GM21528 (cell line): ENCODE data around the gene PDYN.

Experiments
- ATAC-seq: cut with Tn5 transposase; IDR thresholded peaks from one replicate; pipeline ENCODE4 v1.9.1; 2021; ENCODE audit warnings: mild to moderate bottlenecking, moderate library complexity; ENCODE audit not compliant: unreplicated experiment, low FRiP score

PDYN gene

DNA sequence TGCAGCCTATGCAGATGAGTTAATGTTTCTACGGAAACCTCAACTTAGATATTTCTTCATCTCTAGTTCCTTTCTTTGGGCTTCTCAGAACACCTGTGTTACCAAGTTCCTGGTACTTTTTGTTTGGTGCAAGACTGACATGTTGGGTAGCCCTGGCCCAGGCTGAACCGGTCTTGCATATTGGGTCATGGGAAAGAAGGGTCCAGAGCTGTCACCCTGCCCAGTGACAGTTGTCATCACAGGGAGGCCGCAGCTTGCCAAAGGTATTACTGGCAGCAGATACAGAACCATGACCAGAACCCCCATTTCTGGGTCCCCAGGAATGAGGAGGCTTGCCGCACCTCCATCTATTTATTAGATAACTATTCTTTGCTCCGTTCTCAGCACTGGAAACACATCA is 40.2 kb downstream of the PDYN start:
- no peak for ATAC-seq

DNA sequence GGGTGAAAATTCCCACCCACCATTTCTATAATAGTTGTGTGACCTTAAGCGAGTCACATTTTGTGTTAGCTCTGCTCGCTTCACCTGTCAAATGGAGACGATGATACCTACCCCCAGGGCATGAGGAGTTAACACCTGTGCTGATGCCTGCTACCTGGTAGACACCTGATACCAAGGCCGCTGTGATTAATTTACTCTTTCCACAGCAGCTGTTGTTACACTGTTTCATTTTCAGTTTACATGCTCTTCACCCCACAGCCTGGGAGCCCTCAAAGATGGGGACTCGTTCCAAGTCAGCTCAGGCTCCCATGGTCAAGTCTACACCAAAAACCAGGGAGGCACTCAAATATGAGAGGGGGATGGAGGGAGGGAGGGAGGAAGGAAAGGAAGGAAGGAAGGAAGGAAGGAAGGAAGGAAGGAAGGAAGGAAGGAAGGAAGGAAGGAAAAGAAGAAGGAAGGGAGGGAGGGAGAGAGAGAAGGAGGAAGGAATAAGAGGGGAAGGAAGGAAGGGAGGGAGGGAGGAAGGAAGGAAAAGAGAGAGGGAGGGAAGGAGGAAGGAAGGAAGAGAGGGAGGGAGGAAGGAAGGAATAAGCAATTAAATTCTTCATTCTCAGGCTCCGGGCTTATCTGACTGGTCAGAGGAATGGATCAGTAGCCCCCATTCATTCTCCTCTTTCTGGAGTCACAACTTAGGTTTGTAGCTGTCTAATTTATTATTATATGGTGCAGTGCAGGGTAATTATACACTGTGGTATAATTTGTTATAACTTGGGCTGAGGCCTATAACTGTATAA is 40.9 kb downstream of the PDYN start:
- no peak for ATAC-seq

DNA sequence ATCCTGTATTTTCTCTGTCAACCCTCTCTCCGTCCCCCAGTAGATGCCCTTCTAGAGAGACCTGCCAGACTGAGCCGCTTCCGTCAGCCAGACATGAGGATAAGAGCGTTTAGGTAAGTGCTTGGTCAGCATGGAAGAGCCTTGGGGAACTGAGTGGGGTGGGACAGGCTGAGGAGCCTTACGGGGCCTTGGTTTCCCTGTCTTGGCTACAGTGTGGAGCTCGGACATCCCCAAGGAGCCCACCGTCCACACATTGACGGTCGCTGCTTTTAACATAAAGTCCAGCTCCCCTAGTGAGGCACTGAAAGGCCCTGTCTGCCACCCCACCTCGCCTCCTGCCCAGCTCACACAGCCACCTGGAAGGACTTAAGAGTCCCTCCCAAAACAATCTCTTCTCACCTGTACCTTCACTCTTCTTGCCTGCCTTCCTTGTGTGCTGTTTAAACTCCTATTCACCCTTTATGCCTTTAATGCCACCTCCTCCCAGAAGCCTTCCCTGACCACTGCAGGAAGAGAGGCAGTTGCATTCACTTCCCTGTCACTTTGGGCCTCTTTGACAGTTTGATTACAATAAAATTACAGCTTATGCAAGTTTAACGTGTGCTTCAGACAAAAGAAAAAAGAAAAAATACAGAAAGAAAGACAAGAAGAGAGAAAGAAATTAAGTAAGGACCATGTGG is 42.3 kb downstream of the PDYN start:
- no peak for ATAC-seq

DNA sequence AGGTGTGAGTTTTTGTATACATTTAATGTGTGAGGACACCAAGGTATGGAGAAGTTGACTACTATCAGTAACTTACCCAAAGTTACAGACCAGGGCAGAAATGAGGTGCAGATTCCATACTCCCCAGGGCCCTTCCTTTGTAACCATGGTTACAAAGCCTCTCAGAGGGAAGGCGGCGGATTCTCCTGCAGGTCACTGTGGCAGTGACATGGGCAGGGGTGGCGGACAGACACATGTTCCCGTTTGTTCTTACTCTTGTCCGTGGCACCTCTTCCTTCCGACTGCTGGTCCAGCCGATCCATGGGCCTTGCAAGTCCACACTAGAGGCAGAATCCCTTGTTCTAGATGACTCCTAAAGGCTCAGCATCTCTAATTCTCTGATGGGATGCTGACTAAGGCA is 43.0 kb downstream of the PDYN start:
- ATAC-seq: no peak

DNA sequence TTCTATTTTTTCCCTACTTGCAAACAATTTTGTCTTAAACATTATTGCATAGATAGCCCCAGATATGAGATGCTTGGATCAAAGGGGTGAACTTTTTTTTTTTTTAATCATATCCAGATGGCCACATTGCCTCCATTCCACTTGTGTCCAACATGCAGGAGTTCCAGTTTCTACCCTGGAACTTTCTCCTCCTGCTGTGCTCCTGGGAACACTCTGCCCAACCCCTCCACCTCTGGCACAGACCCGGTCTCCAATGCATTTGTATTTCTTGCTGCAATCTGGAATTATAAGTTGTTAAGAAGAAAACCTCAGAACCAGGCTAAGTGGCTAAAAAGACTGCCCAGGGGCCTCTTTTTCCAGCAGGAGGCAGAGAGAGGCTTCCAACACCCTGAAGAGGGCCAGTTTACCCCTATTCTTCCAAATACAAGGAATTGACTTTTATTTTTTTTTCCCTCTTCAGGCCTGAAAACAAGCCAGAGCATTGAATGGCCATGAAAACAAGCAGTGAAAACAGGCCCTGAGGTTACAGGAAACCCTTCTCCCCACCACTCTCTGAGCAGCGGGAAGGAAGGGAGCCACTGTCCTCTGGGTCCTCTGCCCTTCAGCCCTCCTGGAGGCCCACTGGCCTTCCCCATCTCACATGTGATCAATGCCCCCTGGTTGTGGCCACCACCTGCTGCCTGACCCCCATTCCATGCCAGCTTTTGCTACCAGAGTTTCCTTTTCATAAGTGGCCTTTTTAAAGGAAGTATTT is 44.3 kb downstream of the PDYN start:
- no peak for ATAC-seq

DNA sequence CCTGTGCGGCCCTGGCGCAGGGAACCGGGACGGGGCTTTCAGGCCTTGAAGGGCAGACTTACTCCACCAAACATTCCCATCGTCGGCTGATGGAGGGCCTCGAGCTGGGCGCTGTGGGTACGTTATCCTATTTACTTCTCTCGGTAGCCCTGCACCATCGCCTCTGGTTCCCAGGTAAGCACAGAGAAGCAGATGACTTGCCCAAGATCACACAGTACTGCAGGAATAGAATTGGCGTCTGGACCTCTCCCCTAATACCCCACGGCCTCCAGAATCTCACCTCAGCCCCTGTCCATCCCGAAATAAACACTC is 46.4 kb downstream of the PDYN start:
- ATAC-seq: no peak

DNA sequence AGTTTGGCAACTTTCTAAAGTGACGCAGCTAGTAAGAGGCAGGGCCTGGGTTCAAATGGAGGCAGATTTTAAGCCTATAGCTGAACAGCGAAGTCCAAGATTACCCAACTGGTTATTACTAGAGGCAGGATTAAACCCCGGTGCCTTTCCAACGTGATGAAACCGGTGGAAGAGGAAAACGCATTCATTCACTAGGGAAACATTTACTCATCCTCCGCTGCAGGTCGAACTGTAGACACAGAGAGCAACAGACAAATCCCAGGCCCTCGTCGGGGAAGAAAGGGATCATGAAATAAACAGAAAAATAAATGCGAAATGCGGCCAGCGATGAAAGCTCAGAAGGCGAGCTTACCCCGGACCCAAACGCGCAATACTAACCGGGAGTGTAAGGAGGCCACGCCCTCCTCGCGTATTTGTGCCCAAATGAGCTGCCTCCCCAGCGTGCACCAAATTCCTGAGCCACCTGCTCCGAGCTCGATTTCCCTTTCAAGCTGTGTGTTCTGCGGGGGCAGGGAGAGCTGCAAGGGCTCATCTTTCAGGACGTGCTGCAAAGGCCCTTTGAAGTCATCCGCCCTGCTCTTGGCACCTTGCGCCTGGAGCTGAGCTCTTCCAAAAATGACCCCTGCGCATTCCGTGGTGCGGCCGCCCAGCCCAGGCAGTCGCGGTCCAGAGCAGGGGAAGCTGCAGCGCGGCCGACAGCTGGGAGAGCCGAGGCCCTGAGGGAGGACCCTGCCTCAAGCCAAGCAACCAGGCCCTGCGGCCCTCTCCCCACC is 46.9 kb downstream of the PDYN start:
- ATAC-seq: no peak

DNA sequence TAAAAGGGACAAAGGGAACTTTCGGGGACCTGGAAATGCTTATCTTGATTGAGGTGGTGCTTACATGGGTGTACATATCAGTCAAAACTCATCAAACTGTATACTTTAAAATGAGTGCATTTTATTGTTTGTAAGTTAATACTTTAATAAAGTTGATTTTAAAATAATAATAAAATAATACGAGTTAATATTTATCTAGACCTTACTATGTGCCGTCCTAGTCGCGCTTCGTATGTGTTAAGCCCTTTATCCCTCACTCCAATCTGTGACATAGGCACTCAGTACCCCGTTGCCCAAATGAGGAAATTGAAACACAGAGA is 47.5 kb downstream of the PDYN start:
- ATAC-seq: no peak

DNA sequence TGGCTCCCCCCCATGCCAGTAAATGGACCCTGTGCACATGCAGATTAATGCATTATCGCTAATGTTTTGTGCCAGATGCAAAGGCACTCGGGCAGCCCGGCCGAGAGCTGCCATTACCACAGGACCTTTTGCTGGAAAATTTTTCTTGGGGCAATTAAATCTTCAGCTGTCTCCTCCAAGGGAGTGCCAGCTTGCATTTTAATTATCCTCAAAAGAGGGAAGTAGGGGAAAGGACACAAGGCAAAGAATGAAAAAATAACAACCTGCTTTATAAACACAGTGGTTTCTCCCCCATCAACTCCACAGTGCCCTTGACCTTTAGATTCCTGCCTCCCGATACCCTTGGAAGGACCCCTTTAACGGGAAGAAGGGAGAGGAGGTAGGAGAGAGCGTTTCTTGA is 48.2 kb downstream of the PDYN start:
- no peak for ATAC-seq

DNA sequence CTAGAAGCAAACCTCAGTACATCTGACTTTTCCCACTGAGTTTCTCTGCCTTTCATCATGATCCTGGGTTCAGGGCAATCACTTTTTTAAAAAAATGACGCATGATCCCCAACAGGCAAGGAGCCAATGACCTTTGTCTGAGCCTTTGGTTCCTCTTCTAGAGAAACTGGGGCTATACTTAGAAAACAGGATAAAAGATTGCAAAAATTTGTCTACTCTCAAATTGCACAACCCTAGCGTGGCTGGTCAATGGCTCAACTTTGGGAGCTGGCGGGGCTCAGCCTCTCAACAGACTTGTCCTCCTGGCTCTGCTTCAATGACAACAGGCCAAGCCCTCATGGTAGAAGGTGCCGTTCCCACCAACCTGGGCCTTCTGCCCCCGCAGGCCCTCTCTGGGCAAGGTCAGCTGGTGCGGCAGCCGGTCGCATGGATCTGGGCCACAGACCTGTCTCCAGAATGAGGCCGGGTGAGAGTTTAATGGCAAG is 48.7 kb downstream of the PDYN start:
- ATAC-seq: no peak

DNA sequence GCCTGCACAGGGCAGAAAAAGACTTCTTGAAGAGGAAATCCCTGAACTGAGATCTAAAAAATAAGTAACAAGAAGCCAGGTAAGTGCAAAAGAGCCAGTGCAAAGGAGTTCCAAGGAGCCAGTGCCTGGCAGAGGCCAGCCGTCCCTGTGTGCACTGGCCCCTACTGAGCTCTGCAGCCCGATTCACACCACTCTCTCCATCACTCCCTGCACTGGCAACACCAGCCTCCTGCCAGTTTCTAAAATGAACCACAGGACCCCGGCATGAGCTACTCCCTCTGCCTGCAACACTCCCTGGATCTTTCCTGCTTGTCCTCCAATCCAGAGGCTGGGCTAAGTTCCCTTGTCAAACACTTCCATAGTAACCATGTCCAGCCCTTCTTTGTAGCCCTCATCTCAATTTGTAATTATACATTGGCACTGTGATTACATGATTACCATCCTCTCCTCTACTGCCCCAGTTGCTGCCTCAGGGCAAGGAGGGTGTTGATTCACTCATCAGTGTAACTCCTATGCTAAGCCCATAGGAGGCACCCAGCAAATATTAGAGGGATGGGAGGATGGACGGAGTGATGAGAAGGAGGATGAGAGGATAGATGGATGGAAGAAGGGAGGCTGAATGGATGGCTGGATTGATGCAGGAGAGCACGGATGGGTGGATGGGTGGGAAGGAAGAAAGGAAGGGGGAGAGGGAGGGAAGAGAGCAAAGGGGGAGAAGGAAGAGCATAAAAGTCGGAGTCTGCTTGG is 49.3 kb downstream of the PDYN start:
- ATAC-seq: no peak

DNA sequence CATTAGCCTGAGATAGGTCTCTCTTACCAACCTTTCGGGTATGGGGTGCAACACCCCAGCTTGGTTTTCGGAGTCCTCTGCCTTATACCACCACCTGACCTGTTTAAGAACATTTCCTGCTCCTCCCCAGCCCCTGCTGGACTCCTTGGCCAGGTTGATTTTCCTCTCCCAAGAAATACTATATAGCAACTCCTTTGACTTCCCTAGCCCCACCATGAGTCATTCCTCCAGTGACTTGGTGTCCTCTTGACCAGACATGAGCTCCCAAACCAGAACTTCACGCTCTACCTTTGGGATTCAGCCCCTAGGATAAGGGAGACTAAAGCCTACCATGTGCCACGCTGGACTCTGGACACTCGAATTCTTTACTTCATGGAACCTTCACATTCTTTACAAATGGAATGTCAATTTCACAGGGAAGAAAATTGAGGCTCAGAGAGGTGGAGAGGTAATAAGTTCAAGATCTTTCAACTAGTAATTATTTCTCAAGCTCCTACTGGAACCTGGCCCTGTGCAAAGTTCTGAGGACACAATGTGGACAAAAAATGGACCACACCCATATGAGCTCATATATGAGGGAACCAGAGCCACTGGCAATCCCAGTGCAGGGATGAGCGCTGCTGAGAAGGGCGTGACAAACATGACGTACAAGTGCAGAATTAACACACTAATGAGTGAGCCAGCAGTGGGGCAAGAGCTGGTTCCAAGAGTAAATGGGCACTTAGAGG is 50.4 kb downstream of the PDYN start:
- ATAC-seq: no peak

DNA sequence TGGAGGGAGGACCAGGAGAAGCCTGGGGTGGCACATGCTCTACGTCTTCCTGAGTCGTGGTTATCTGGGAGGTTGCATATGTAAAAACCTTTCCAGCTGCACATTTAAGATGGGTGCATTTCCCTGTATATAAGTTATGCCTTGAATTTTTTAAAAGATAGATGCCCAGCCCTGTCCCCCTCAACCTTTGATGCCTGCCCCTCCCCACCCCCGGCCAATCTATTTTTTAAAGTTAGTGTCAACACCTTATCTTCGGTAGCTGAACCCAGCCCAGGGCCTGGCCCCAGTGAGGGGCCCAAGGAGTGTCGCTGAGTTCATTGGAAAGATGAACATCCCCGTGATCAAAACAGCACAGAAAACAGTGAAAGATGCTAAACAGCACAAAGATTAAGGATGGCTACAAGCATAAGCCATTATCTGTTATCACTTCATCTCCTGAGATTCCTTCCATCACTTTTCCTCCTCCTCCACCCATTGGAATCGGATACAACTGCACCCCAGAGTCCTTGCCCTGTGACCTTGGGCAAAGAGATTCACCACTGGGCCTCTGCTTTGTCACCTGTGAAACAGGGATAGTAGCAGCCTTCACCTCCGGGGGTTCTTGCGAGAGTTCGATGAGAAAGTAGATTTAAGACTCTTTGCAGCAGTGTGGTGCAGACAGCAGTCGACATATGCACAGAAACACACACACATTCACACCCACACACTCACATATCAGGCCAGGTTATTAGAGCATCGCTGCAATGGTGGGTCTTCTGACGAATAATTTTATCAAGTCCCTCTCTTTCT is 51.2 kb downstream of the PDYN start:
- ATAC-seq: no peak

DNA sequence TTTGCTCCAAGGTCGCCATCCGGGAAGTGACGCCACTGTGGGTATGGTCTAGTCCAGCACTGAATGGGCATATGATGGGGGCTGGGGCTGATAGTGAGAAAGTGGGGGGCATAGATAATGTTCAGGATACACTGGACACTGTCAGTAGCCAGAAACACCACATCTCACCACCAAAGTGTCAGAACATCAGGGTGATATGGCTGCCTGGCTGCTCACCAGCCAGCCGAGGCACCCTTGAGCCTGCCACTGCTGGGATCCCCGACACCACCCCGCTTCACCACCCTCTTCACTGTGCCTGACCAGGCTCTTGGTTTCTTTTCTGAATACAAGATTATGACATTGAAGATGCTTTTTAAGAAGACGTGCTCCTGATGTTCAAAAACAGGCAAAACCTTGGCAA is 51.8 kb downstream of the PDYN start:
- ATAC-seq: no peak

DNA sequence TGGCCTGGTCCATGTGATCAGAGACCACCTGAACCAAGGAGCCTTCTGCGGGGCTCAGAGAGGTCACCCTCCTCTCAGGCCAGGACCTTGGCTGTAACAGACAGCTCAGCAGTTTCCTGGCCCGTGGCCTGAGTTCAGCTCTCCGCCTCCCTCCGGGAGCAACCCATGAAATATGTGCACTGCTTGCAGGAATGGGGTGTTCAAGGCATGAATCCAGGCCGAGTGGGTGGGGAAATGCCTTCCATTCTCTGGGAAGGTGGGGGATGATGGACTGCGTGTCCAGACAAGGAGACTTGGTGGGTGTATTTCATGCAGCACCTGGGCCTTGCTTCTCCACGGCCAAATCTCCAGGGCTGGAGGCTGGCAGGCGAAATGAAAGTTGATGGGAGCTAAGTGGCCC is 52.6 kb downstream of the PDYN start:
- ATAC-seq: no peak

DNA sequence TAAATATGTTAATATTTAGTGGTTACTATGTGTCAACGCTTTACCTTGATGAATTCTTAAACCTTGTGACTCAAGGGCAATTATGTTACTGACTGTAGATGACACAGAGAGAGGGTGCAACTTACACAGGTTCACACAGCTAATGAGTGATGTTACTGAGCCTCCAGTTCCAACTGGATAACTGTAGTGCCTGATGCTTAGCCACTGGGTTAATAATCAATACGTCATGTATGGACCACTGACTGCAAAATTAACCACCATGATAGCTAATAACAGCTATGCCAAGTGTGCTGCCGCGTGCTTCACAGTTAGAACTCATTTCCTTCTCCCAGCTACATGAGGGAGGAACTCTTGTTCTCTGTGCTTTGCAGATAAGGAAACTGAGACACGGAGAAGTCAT is 53.3 kb downstream of the PDYN start:
- ATAC-seq: no peak

DNA sequence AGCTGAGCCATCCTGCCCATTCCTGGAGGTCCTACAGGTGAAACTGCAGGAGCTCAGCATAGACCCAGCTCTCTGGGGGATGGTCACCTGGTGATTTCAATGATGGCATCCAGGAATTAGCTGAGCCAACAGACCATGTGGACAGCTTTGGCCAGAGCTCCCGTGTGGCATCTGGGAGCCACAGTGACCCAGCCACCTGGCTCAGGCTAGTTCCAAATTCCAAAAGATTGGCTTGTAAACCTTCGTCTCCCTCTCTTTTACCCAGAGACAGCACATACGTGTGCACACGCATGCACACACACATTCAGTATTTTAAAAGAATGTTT is 54.6 kb downstream of the PDYN start:
- no peak for ATAC-seq

DNA sequence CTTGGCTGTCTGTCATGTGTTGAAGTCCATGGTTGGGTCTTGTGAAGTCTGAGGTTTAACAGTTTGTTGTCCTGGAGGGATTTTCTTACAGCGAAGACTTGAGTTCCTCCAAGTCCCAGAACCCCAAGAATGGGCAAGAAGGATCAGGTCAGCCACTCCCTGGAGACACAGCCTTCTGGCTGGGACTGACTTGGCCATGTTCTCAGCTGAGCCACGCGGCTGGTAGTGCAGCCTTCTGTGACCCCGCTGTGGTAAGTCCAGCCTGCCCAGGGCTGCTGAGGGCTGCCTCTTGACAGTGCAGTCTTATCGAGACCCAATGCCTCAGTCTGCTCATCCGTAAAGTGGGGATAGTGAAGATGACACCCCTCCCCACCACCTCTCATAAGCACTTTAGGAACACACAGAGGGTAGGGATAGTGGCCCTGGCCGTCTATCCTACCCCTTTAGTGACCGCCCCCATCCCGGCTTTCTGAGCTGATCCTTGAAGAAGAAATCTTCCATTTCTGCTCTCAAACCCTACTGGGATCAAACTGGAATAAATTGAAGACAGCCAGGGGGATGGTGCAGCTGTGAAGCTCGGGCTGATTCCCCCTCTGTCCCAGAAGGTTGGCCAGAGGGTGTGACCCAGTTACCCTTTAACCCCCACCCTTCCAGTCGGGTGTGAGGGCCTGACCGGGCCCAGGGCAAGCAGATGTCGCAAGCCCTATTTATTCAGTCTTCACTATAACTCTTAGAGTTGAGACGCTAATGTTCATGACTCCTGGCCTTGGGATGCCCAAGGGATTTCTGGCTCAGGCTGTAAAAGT is 55.2 kb downstream of the PDYN start:
- no peak for ATAC-seq
